ENCODE results near the gene PKMYT1.

DNA sequence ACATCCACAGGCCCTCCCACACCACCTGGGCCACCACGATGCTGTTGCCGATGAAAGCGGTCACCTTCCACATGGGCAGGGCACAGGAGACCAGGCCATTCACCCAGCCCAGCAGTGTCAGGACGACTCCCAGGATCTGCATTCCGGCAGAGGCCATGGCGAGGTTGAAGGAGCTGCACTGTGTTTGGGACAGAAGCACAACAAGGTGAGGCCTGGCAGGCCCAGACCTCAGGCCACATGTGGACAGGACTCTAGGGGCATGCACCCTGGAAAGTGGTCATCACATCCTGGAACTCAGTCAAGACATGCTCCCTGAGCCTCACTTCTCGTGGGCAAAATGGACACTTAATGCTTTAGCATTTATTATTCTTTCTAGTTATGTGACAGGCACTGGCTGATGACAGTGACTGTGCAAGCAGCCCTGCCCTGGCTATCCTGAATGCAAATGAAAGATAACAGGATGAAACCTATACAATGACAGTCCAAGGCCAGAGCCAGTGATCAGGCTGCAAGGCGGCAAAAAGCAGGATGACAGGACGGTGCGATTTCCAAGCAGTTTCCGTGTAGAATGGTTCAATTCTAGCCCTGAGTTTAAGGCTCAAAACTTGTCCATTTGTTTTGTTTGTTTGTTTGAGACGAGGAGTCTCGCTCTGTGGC is 35.7 kb upstream of the PKMYT1 start:
- TF ChIP-seq POLR2A (IDR thresholded peaks at IDR 0.05; ENCODE audit: low read depth, low read length) (no peak), CEBPB (IDR thresholded peaks at IDR 0.05; ENCODE audit: low read depth, low read length) (no peak), RAD21 (IDR thresholded peaks at IDR 0.05; ENCODE audit: low read length) (no peak), RFX5 (IDR thresholded peaks at IDR 0.05; ENCODE audit: low read depth, low read length) (no peak), RCOR1 (IDR thresholded peaks at IDR 0.05; ENCODE audit: insufficient replicate concordance, low read length) (no peak), FOS (IDR thresholded peaks at IDR 0.05; ENCODE audit: low read depth, low read length) (no peak), MAFK (IDR thresholded peaks at IDR 0.05; ENCODE audit: low read depth, low read length) (no peak), CHD1 (IDR thresholded peaks at IDR 0.05; ENCODE audit: low read depth, low read length) (no peak)
- TF ChIP-seq, protein P1, sequence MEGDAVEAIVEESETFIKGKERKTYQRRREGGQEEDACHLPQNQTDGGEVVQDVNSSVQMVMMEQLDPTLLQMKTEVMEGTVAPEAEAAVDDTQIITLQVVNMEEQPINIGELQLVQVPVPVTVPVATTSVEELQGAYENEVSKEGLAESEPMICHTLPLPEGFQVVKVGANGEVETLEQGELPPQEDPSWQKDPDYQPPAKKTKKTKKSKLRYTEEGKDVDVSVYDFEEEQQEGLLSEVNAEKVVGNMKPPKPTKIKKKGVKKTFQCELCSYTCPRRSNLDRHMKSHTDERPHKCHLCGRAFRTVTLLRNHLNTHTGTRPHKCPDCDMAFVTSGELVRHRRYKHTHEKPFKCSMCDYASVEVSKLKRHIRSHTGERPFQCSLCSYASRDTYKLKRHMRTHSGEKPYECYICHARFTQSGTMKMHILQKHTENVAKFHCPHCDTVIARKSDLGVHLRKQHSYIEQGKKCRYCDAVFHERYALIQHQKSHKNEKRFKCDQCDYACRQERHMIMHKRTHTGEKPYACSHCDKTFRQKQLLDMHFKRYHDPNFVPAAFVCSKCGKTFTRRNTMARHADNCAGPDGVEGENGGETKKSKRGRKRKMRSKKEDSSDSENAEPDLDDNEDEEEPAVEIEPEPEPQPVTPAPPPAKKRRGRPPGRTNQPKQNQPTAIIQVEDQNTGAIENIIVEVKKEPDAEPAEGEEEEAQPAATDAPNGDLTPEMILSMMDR (conservative IDR thresholded peaks at IDR 0.05; ENCODE audit: low read depth, low read length): no peak
